HCT116 (cell line): ENCODE data around the gene HOXA13. TPM values are rescaled to one million over a fixed set of nuclear protein-coding genes. Genes with fewer than 3 reads are reported as not detected.
A peak's percentile ranks its signal among the peaks of the same experiment; 100 is the strongest.

Experiments used
- ATAC-seq: fragments of 200-7000 bp; cut with Tn5 transposase; 2 replicates; pipeline ENCODE4 v1.9.1; 2020; ENCODE audit warnings: mild to moderate bottlenecking, moderate library complexity
- BruUV-seq: library from RNA; stranded (reverse); fragments of 400-500 nt; replicated peaks from 2 replicates; lab custom pipeline; 2021; lab: Mats Ljungman, UMichigan
- CTCF ChIA-PET: fragments of 300-600 bp; sonication (Branson Sonifier 250); formaldehyde crosslinking; loops from one replicate; lab custom pipeline; 2021; ENCODE audit warnings: antibody characterized with exemption; lab: Charles Lee
- POLR2A ChIA-PET: fragments of 300-600, 350-600 bp; sonication (Branson Sonifier 250); formaldehyde crosslinking; loops from one replicate; lab custom pipeline; 2021; ENCODE audit warnings: antibody characterized with exemption; lab: Charles Lee
- RAD21 ChIA-PET, 2 experiments: fragments of 300-600 bp; sonication (Branson Sonifier 250); formaldehyde crosslinking; loops; one replicate each; lab custom pipeline; 2023; ENCODE audit warnings: low total read pairs in 2 of 2; ENCODE audit not compliant: uncharacterized antibody in 2 of 2, unreplicated experiment in 2 of 2, low non-redundant PET in 1 of 2; lab: Charles Lee
- DNase-seq: peaks from one replicate; pipeline ENCODE4 v3.0.0-alpha.2; 2010; ENCODE audit warnings: low read depth, low spot score
- H2AFZ ChIP-seq: fragments of 200-600 bp; shearing (Covaris generic), sonication (generic); 2 replicates; pipeline ENCODE4 v1.6.1; 2017; ENCODE audit warnings: low read depth, mixed run types, mixed read lengths, antibody characterized with exemption, low read length; ENCODE audit not compliant: poor library complexity, severe bottlenecking
- H3K27ac ChIP-seq: 2 replicates; pipeline ENCODE4 v1.5.1; 2012; ENCODE audit warnings: low read depth, low read length
- H3K27me3 ChIP-seq: fragments of 200-600 bp; sonication (generic); 2 replicates; pipeline ENCODE4 v1.6.1; 2016; ENCODE audit warnings: mixed run types, low read length, mixed read lengths; ENCODE audit not compliant: insufficient read depth
- H3K36me3 ChIP-seq, 2 experiments: fragments of 200-500 bp in 1 of 2; fragments of 200-600 bp in 1 of 2; sonication (Bioruptor generic) in 1 of 2; sonication (generic) in 1 of 2; 2 replicates each; pipeline versions ENCODE4 v1.5.1 to v1.6.1; 2014 to 2016; ENCODE audit warnings: low read length in 2 of 2, inconsistent platforms in 1 of 2, mixed read lengths in 1 of 2, mixed run types in 1 of 2; ENCODE audit not compliant: insufficient read depth in 2 of 2, control insufficient read depth in 1 of 2
- H3K4me1 ChIP-seq, 2 experiments: fragments of 200-600 bp in 1 of 2; sonication (generic) in 1 of 2; 2 replicates each; pipeline versions ENCODE4 v1.5.1 to v1.6.1; 2012 to 2017; ENCODE audit warnings: low read length in 2 of 2, inconsistent platforms in 1 of 2, mild to moderate bottlenecking in 1 of 2, mixed read lengths in 1 of 2, mixed run types in 1 of 2, moderate library complexity in 1 of 2; ENCODE audit not compliant: insufficient read depth in 2 of 2, control insufficient read depth in 1 of 2
- H3K4me2 ChIP-seq: fragments of 200-600 bp; sonication (generic); 2 replicates; pipeline ENCODE4 v1.6.1; 2017; ENCODE audit warnings: mixed run types, low read length, mixed read lengths
- H3K4me3 ChIP-seq, 2 experiments: fragments of 200-600 bp in 1 of 2; sonication (generic) in 1 of 2; replicated peaks in 1 of 2; 2 replicates each; pipeline ENCODE4 v1.5.1; 2011 to 2016; ENCODE audit warnings: low read length in 2 of 2, control low read depth in 1 of 2, low read depth in 1 of 2, mild to moderate bottlenecking in 1 of 2, mixed read lengths in 1 of 2, mixed run types in 1 of 2
- H3K79me2 ChIP-seq: fragments of 200-600 bp; sonication (generic); 2 replicates; pipeline ENCODE4 v1.6.1; 2017; ENCODE audit warnings: mild to moderate bottlenecking, mixed run types, low read length, moderate library complexity, mixed read lengths; ENCODE audit not compliant: insufficient read depth
- H3K9ac ChIP-seq: fragments of 200-600 bp; sonication (generic); 2 replicates; pipeline ENCODE4 v1.6.1; 2016; ENCODE audit warnings: low read length, mixed read lengths
- H3K9me2 ChIP-seq: fragments of 200-600 bp; sonication (generic), shearing (Covaris generic); 2 replicates; pipeline ENCODE4 v1.6.1; 2017; ENCODE audit warnings: mixed run types, mild to moderate bottlenecking, moderate library complexity; ENCODE audit not compliant: insufficient read depth
- H3K9me3 ChIP-seq, 2 experiments: fragments of 200-500 bp in 1 of 2; fragments of 200-600 bp in 1 of 2; sonication (Bioruptor generic) in 1 of 2; sonication (generic) in 1 of 2; 2 replicates each; pipeline ENCODE4 v1.6.1; 2014 to 2017; ENCODE audit warnings: low read length in 2 of 2, mixed read lengths in 2 of 2, inconsistent platforms in 1 of 2, low read depth in 1 of 2, mild to moderate bottlenecking in 1 of 2, mixed run types in 1 of 2, moderate library complexity in 1 of 2; ENCODE audit not compliant: control insufficient read depth in 1 of 2, insufficient read depth in 1 of 2
- H4K20me1 ChIP-seq: fragments of 200-600 bp; sonication (generic), shearing (Covaris generic); 2 replicates; pipeline ENCODE4 v1.6.1; 2017; ENCODE audit warnings: mixed run types, mild to moderate bottlenecking, moderate library complexity; ENCODE audit not compliant: insufficient read depth
- CBX3 ChIP-seq: IDR thresholded peaks from 2 replicates; pipeline ENCODE4 v1.6.1; 2012; ENCODE audit warnings: low read depth
- JUND ChIP-seq: IDR thresholded peaks from 2 replicates; pipeline ENCODE4 v1.6.1; 2012
- POLR2AphosphoS5 ChIP-seq: IDR thresholded peaks from 2 replicates; pipeline ENCODE4 v1.6.1; 2011; ENCODE audit warnings: mild to moderate bottlenecking, low read depth, low read length, moderate library complexity
- intact Hi-C: fragments of 100-400 bp; cut with micrococcal nuclease; formaldehyde crosslinking; loops from 2 replicates; pipeline ENCODE4 v1.10.0; 2022
- total RNA-seq: library from RNA; stranded (reverse); gene quantifications from one replicate; pipeline ENCODE4 v1.2.1, GENCODE V29; 2021; ENCODE audit not compliant: unreplicated experiment
- TF ChIP-seq, protein P1 (sequence below): IDR thresholded peaks from 2 replicates; pipeline ENCODE4 v1.6.1; 2011; ENCODE audit warnings: mild to moderate bottlenecking, low read length, moderate library complexity; ENCODE audit not compliant: insufficient replicate concordance; ENCODE audit errors: extremely low read depth

The HOXA13 gene
- total RNA-seq, 1 experiment from 2014 or later: 3.6 TPM

DNA sequence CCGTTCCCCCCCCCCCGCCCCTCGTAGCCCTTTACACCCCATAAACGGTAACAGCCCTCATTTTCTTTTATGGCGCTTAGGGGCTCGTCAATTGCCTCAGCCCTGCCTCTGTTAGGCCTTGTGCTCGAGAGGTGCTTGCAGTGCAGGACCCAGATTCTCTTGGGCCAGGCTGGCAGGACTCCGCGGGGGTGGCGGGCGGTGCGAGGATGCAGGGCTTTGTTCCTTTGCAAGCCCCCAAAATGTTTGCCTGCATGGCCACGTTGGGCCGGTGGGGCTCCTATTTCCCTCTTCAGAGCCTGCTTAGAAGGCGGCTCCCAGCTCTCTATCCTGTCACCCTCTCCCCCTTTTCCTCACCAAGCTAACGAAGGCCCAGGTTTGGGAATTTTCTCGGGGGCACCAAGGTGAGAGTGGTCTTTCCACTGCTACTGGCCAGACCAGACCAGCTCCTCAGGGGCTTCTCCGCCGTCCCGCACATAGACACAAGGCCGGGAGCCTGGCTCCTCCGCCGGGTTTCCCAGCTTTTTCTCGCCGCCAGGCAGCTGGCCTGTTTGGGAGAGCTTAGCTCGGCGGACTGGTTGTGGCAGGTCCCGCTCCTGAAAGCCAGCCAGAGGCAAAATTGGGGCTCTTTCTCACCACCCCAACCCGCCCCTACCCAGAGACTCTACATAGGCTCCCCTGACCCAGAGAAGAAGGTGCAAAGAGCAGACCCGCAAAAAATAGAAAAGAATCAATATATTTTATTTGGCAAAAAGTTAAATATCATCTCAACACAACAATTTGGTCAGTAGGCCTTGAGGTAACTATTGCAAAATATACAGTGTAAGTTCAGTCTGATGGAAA lies 38.0 kb downstream of the HOXA13 start:
- Histone ChIP-seq H3K4me3 (peak overlapping the region; percentile 77 to 84), H3K36me3 (peaks cover 0 to 4% of the 10 kb centered on the region in 2 experiments; a peak in 1 of 4 replicates), H3K9ac (peak overlapping the region; percentile 89), H3K9me3 (no peaks in the 10 kb centered on the region), H3K27ac (peak overlapping the region; percentile 91), H3K4me1 (peaks cover 14 to 59% of the 10 kb centered on the region in 2 experiments), H3K27me3 (no peaks in the 10 kb centered on the region), H3K4me2 (peak overlapping the region; percentile 97), H4K20me1 (no peaks in the 10 kb centered on the region), H2AFZ (no peak overlapping the region), H3K9me2 (no peaks in the 10 kb centered on the region), H3K79me2 (peaks cover 52% of the 10 kb centered on the region)
- intact Hi-C loops: loop anchor here (1.0 to 10.0 kb wide), 9 partner anchors 476 to 1595 kb away; partner anchors contain the start of genes CBX3 and HNRNPA2B1
- ATAC-seq (peak; percentile 3), DNase-seq (no peak)
- no TSS peak for BruUV-seq
- TF ChIP-seq, protein P1, sequence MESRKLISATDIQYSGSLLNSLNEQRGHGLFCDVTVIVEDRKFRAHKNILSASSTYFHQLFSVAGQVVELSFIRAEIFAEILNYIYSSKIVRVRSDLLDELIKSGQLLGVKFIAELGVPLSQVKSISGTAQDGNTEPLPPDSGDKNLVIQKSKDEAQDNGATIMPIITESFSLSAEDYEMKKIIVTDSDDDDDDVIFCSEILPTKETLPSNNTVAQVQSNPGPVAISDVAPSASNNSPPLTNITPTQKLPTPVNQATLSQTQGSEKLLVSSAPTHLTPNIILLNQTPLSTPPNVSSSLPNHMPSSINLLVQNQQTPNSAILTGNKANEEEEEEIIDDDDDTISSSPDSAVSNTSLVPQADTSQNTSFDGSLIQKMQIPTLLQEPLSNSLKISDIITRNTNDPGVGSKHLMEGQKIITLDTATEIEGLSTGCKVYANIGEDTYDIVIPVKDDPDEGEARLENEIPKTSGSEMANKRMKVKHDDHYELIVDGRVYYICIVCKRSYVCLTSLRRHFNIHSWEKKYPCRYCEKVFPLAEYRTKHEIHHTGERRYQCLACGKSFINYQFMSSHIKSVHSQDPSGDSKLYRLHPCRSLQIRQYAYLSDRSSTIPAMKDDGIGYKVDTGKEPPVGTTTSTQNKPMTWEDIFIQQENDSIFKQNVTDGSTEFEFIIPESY: no peak
- TF ChIP-seq JUND (no peak), POLR2AphosphoS5 (peak; percentile 22), CBX3 (no peak)
- ChIA-PET CTCF (interaction anchor here (0.6 to 3.4 kb wide), 13 partner anchors 9 to 1301 kb away, joined by 3 to 62 read pairs (median 6); partner anchors contain the start of gene HOXA3), POLR2A (interaction anchor here (0.6 to 1.4 kb wide), 6 partner anchors 9 to 996 kb away, joined by 3 to 5 read pairs (median 4); partner anchors contain the start of gene HOXA3), RAD21 (interaction anchor here (0.7 to 2.1 kb wide), 6 partner anchors 8 to 793 kb away, joined by 3 to 12 read pairs (median 3); partner anchors contain the start of gene HOXA6 (in 1 of the 2))
